GM12801 (cell line): ENCODE measurements around the gene APMAP.

Experiments
- CTCF ChIP-seq: IDR thresholded peaks from one replicate; pipeline ENCODE4 v1.5.1; 2011; ENCODE audit warnings: control low read depth; ENCODE audit not compliant: insufficient read length; ENCODE audit errors: extremely low read depth

Gene APMAP

GRCh38 chr20:24992487-24993205 lies at the start of gene APMAP:
Gene APMAP (minus strand): TSS chr20:24992751. CDS start chr20:24992688, 63 bp downstream.
- no peak for TF ChIP-seq CTCF

- TF ChIP-seq CTCF: no peak
Measured at GRCh38 chr20:25041813-25042530, 49.4 kb upstream of the APMAP start.

- no peak for TF ChIP-seq CTCF
Measured at GRCh38 chr20:25040438-25040831, 47.9 kb upstream of the APMAP start.

GRCh38 chr20:25039697-25040437 lies 47.3 kb upstream of the APMAP start:
- TF ChIP-seq CTCF: no peak

GRCh38 chr20:25038591-25039015 lies 46.1 kb upstream of the APMAP start:
- TF ChIP-seq CTCF: no peak

- TF ChIP-seq CTCF: no peak
Measured at GRCh38 chr20:25038103-25038410, 45.5 kb upstream of the APMAP start.

GRCh38 chr20:25037288-25038102 lies 44.9 kb upstream of the APMAP start:
- no peak for TF ChIP-seq CTCF
